Activated effector memory CD4-positive, alpha-beta T cell treated with anti-CD3 and anti-CD28 coated beads, Interleukin-2, amount 50 U/mL, for 16 hours (primary cell): ENCODE results near the gene NAV1.
"Not testable (repeated sequence)": the region's sequence is repeated elsewhere in the genome, so short reads cannot be mapped to it uniquely, and the experiment has no call there.

Experiments
- DNase-seq: peaks from one replicate; pipeline ENCODE4 v3.0.0-alpha.2; 2020

Gene NAV1

GRCh38 chr1:201538612-201539551 lies at the start of gene NAV1:
Gene NAV1 (plus strand): TSS chr1:201539127. CDS start chr1:201622885, 83,758 bp downstream.
- DNase-seq: peak; percentile 63

GRCh38 chr1:201489643-201490261 lies 49.2 kb upstream of the NAV1 start:
- no peak for DNase-seq

GRCh38 chr1:201490708-201491131 lies 48.2 kb upstream of the NAV1 start:
- DNase-seq: no peak

- DNase-seq: no peak
These were observed 46.9 kb upstream of the NAV1 start for GRCh38 chr1:201491896-201492511.

GRCh38 chr1:201493026-201493656 lies 45.8 kb upstream of the NAV1 start:
- not testable (repeated sequence) for DNase-seq

GRCh38 chr1:201493757-201494617 lies 44.9 kb upstream of the NAV1 start:
- no peak for DNase-seq

GRCh38 chr1:201495551-201496295 lies 43.2 kb upstream of the NAV1 start:
- DNase-seq: no peak

- DNase-seq: no peak
These were observed 42.6 kb upstream of the NAV1 start for GRCh38 chr1:201496296-201496690.

GRCh38 chr1:201497935-201498509 lies 40.9 kb upstream of the NAV1 start:
- DNase-seq: no peak

GRCh38 chr1:201498621-201499020 lies 40.3 kb upstream of the NAV1 start:
- DNase-seq: no peak

GRCh38 chr1:201499191-201499590 lies 39.7 kb upstream of the NAV1 start:
- DNase-seq: no peak

- no peak for DNase-seq
These were observed 38.9 kb upstream of the NAV1 start for GRCh38 chr1:201499795-201500669.

- no peak for DNase-seq
These were observed 38.2 kb upstream of the NAV1 start for GRCh38 chr1:201500670-201501120.

- DNase-seq: no peak
These were observed 37.8 kb upstream of the NAV1 start for GRCh38 chr1:201501144-201501543.

GRCh38 chr1:201501812-201502510 lies 37.0 kb upstream of the NAV1 start:
- no peak for DNase-seq

GRCh38 chr1:201502511-201502857 lies 36.4 kb upstream of the NAV1 start:
- no peak for DNase-seq

- DNase-seq: no peak
These were observed 35.3 kb upstream of the NAV1 start for GRCh38 chr1:201503397-201504176.

GRCh38 chr1:201504179-201504631 lies 34.7 kb upstream of the NAV1 start:
- no peak for DNase-seq
